ENCODE measurements around the gene SLC27A5.

The SLC27A5 gene

GRCh38 chr19:58511353-58512208 is at the start of gene SLC27A5:
Gene SLC27A5 (minus strand): TSS chr19:58511992. CDS start chr19:58511955, 37 bp downstream.
- no peak for FAIRE-seq

- no peak for FAIRE-seq
Observed at GRCh38 chr19:58560921-58561320, 49.1 kb upstream of the SLC27A5 start.

- FAIRE-seq: no peak
Observed at GRCh38 chr19:58560007-58560887, 48.5 kb upstream of the SLC27A5 start.

GRCh38 chr19:58559275-58560006 is 47.6 kb upstream of the SLC27A5 start:
- peak; percentile 95 for FAIRE-seq

- FAIRE-seq: peak; percentile 98
Observed at GRCh38 chr19:58558623-58559274, 47.0 kb upstream of the SLC27A5 start.

GRCh38 chr19:58558066-58558622 is 46.4 kb upstream of the SLC27A5 start, which contains the start of gene UBE2M:
Gene UBE2M (minus strand): TSS chr19:58558611. CDS start chr19:58558381, 230 bp downstream.
- FAIRE-seq: no peak

- FAIRE-seq: no peak
Observed at GRCh38 chr19:58557221-58558065, 45.7 kb upstream of the SLC27A5 start.

- FAIRE-seq: no peak
Observed at GRCh38 chr19:58556622-58557220, 44.9 kb upstream of the SLC27A5 start.

GRCh38 chr19:58555920-58556621 is 44.3 kb upstream of the SLC27A5 start:
- FAIRE-seq: no peak

- no peak for FAIRE-seq
Observed at GRCh38 chr19:58555369-58555885, 43.6 kb upstream of the SLC27A5 start.

GRCh38 chr19:58554494-58555368 is 42.9 kb upstream of the SLC27A5 start, which contains the start of gene CHMP2A:
Gene CHMP2A (minus strand): TSS chr19:58555105. CDS start chr19:58554212, 893 bp downstream.
- peak; percentile 96 for FAIRE-seq

GRCh38 chr19:58553799-58554493 is 42.2 kb upstream of the SLC27A5 start:
- no peak for FAIRE-seq

- no peak for FAIRE-seq
Observed at GRCh38 chr19:58552655-58553054, 40.9 kb upstream of the SLC27A5 start.

GRCh38 chr19:58551577-58552471 is 40.0 kb upstream of the SLC27A5 start:
- no peak for FAIRE-seq

GRCh38 chr19:58551123-58551497 is 39.3 kb upstream of the SLC27A5 start:
- no peak for FAIRE-seq

- FAIRE-seq: no peak
Observed at GRCh38 chr19:58550362-58551122, 38.8 kb upstream of the SLC27A5 start.
